Middle frontal gyrus (tissue), 1 donor: ENCODE results near the gene TTBK2.
"Not testable (repeated sequence)": the region's sequence is repeated elsewhere in the genome, so short reads cannot be mapped to it uniquely, and the experiment has no call there.

Source experiments
- DNase-seq: peaks from one replicate; pipeline ENCODE4 v3.0.0-alpha.2; 2015; ENCODE audit warnings: low spot score; ENCODE audit errors: extremely low spot score

The TTBK2 gene

GRCh38 chr15:42908538-42908937 lies 12.0 kb downstream of the TTBK2 start:
- DNase-seq = no peak

DNA sequence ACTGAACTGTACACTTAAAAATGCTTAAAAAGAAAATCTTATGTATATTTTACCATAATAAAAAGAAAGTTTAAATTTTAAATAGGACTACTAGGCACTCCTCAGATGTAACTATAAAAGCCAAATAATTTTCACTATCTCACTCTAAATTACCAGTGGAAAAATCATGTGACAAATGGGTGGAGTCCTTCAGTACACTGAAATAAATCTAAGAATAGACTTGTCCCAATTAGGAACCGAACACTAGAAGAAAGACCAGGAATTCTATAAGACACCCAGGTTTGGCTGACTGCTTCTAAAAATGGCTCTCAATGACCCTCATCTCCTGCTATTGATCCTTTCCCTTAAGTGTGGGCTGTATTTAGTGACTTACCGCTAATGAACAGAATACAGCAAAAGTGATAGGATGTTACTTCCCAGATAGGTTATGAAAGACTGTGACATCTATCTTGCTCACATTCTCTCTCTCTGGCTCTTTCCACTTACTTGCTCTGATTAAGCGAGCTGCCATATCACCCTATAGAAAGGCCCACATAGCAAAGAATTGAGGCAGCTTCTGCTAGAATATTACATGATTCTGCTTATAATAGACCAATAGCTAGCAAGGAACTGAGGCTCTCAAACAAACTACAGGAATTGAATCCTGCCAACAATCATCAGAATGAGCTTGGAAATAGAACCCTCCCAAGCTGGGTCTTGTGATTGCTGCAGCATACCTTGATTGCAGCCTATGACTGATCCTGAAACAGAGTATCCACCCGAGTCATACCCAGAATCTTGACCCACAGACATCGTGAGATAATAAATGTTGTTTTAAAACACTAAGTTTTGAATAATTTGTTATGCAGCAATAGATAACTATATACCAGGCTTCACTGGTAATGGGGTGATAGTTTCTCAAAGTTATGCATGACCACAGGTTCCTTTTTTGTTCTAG lies 16.9 kb downstream of the TTBK2 start:
- no peak for DNase-seq

DNA sequence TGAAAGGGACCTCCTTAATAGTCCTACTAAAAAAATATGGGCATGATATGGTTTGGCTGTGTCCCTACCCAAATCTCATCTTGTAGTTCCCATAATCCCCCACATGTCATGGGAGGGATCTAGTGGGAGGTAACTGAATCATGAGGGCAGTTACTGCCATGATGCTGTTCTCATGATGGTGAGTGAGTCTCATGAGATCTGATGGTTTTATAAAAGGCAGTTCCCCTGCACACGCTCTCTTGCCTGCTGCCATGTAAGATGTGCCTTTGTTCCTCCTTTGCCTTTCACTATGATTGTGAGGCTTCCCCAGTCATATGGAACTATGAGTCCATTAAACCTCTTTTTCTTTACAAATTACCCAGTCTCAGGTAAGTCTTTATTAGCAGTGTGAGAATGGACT lies 26.7 kb downstream of the TTBK2 start:
- DNase-seq = not testable (repeated sequence)

DNA sequence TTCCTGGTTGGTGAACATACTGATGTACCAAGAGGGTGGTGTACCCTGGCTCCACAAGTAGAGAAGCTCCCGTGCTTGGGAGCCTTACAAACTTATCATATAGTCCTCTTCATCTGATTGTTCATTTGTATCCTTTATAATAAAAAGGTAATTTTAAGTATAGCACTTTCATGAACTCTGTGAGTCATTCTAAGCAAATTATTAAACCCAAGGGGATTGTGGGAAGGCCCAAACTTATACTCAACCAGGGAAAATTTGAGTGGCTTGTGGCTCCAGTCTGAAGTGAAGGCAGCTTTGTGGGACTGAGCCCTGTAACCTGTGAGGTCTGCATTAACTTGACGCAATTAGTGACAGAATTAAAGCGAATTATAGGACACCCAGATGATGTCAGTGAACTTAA lies 29.0 kb downstream of the TTBK2 start:
- no peak for DNase-seq

DNA sequence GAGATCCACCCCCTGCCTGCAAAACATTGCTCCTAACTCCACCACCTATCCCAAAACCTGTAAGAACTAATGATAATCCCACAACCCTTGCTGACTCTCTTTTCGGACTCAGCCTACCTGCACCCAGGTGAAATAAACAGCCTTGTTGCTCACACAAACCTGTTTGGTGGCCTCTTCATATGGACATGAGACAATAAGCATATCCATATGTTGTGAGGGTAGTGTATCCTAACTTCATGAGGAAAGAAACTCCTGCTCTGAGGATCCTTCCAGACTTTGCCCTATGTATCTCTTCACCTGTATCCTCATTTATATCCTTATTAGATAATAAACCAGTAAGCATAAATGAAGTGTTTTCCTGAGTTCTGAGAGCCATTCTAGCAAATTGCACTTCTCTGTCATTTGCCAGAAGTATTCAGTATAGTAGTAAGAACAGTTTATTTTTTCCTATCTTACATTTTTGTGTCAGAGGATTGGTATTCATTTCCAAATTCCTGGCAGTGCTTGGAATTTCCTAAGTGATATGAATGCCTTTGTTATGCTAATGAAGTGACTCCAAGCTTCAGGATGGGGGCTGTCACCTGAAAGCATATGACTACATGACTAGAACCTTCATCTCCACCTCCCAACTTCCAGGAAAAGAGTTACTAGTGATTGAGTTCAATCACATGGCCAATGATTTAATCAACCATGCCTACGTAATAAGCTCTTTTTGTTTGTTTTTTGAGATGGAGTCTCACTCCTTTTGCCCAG lies 30.2 kb downstream of the TTBK2 start:
- no peak for DNase-seq

GRCh38 chr15:42887384-42887783 lies 33.2 kb downstream of the TTBK2 start:
- not testable (repeated sequence) for DNase-seq

DNA sequence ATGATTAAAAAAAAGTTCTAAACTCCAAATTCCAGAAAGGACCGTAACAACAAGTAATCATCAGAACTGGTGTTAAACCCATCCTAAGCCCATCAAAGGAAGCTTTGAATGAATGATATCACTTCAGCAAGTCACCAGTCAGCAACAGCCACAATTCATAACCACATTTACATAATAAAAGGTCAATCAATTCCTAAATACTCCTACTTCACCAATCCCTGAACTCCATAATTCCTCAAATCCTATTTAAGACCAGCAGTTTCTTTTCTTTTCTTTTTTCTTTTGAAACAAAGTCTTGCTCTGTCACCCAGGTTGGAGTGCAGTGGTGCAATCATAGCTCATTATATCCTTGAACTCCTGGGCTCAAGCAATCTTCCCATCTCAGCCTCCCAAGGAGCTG lies 40.5 kb downstream of the TTBK2 start:
- DNase-seq = no peak

DNA sequence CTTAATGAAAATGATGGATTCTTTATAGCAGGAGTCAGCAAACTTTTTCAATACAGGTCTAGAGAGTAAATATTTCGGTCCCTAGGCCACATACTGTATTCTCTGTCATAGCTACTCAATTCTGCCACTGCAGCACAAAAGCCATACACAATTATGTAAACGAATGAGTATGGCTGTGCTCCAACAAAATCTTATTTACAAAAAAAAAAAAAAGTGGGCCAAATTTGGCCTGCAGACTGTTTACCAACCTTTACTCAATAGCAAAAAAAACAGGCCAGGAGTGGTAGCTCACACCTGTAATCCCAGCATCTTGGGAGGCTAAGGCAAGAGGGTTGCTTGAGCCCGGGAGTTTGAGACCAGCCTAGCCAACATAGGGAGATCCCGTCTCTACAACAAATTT lies 41.1 kb downstream of the TTBK2 start:
- DNase-seq = no peak

GRCh38 chr15:42876224-42876623 lies 44.4 kb downstream of the TTBK2 start:
- DNase-seq = no peak

- no peak for DNase-seq
Observed at GRCh38 chr15:42868683-42869082, 51.9 kb downstream of the TTBK2 start.

DNA sequence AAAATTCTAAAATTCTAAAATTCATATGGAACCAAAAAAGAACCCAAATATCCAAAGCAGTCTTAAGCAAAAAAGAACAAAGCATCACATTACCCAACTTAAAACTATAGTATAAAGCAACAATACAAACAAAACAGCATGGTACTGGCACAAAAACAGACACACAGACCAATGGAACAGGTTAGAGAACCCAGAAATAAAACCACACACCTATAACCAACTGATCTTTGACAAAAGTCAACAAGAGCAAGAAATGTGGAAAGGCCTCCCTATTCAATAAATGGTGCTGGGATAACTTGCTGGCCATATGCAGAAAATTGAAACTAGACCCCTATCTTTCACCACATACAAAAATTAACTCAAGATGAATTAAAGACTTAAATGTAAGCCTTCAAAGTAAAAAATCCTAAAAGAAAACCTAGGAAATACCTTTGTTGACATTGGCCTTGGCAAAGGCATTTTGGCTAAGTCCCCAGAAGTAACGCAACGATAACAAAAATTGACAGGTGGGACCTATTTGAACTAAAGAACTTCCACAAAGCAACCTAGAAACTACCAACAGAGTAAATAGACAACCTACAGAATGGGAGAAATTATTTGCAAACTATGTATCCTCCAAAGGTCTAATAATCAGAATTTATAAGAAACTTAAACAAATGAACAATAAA lies 56.9 kb downstream of the TTBK2 start:
- no peak for DNase-seq

DNA sequence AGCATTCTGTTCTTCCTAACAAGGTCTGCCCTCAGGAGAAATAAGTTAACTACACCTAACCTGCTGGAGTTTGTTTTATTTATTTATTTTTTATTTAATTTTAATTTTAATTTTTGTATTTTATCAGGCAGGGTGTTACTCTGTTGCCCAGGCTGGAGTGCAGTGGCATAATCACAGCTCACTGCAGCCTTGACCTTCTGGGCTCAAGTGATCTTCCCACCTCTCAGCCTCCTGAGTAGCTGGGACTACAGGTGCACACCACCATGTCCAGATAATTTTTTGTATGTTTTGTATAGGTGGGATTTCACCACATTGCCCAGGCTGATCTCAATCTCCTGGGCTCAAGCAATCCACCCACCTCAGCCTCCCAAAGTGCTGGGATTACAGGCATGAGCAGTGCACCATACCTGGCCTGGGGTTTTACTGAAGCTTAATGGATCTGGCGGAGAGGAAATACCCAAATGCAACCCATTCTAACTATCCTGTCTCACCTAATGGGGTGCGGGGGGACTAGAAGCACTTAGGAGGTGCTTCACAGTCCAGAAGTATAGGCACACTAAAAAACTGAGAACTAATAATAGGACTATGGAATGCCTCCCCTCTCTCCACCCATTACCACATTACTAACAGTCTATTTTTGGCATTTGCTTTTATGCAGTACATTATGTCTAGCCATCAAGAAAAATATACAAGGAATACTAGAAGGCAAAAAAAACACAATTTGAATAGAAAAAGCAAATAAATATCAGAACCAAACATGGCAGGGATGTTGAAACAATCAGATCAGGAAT lies 61.4 kb downstream of the TTBK2 start:
- DNase-seq = no peak

DNA sequence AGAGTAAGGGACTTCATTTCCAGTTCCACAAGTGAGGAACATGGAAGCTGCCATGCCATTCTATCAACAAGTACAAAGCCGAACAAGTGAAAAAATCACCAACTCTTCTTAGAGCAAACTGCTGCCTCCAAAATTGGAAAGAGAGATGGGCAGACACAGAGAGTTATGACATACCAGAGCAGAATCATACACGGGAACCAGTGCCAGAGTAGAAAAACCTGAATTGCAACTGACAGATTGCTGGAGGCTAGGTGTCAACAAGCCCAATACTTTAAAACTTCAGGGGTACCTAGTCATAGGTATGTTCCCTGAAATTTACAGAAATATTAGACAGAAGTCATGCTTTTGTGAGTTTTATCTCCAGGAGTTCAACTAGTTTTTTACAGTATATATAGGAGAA lies 62.0 kb downstream of the TTBK2 start:
- no peak for DNase-seq

GRCh38 chr15:42854576-42854975 lies 66.0 kb downstream of the TTBK2 start:
- no peak for DNase-seq

GRCh38 chr15:42849836-42850235 lies 70.7 kb downstream of the TTBK2 start:
- DNase-seq = no peak

GRCh38 chr15:42848846-42849245 lies 71.7 kb downstream of the TTBK2 start:
- no peak for DNase-seq

GRCh38 chr15:42846647-42847046 lies 73.9 kb downstream of the TTBK2 start:
- no peak for DNase-seq

DNA sequence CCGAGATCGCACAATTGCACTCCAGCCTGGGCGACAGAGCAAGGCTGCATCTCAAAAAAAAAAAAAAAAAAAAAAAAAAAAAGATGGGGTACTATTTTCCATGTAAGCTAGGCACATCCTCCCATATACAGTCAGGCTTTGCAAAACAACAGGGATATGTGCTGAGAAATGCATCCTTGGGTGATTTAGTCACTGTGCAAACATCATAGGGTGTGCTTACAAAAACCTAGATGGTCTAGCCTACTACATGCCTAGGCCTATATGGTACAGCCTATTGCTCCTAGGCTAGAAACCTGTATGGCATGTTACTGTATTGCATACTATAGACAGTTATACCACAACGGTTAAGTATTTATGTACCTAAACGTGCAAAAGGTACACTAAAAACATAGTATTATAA lies 75.0 kb downstream of the TTBK2 start:
- DNase-seq = no peak

- no peak for DNase-seq
Observed at GRCh38 chr15:42843699-42844098, 76.9 kb downstream of the TTBK2 start.

- no peak for DNase-seq
Observed at GRCh38 chr15:42836251-42836650, 84.3 kb downstream of the TTBK2 start.

GRCh38 chr15:42832576-42832975 lies 88.0 kb downstream of the TTBK2 start:
- DNase-seq = no peak
